ENCODE measurements around the gene CARNS1. TPM values are rescaled to one million over a fixed set of nuclear protein-coding genes. Genes with fewer than 3 reads are reported as not detected.

The CARNS1 gene
- total and polyA plus RNA-seq, 9 of the 15 experiments (the other 6 are each of a cell fraction or from before 2014, with no cell fraction given), result 0.01 to 0.18 (median 0.06) TPM; not detected in 3

- TF ChIP-seq SRSF7 (optimal IDR thresholded peaks at IDR 0.05; ENCODE audit: low read depth, low read length) (no peak), POLR3G (IDR thresholded peaks at IDR 0.05; ENCODE audit: extremely low read depth, insufficient read length, insufficient replicate concordance) (no peak), ZNF311 (CRISPR knock-in tag; IDR thresholded peaks at IDR 0.05) (no peak), POLR2A (conservative IDR thresholded peaks at IDR 0.05) (no peak), ZNF57 (CRISPR knock-in tag; IDR thresholded peaks at IDR 0.05) (no peak), KAT8 (IDR thresholded peaks at IDR 0.05; ENCODE audit: low read depth) (no peak), ATF3 (IDR thresholded peaks at IDR 0.05) (no peak), ATF3 (CRISPR knock-in tag; conservative IDR thresholded peaks at IDR 0.05) (0 out of 2 replicates have a peak, but pooled peaks have one; percentile 6), CREB5 (CRISPR knock-in tag; IDR thresholded peaks at IDR 0.05) (no peak), TCF3 (CRISPR knock-in tag; IDR thresholded peaks at IDR 0.05) (0 out of 2 replicates have a peak, but pooled peaks have one; percentile 10), NR2C1 (IDR thresholded peaks at IDR 0.05) (no peak), NR2C1 (tag; IDR thresholded peaks at IDR 0.05) (no peak), ZBTB17 (CRISPR knock-in tag; IDR thresholded peaks at IDR 0.05) (0 out of 2 replicates have a peak, but pooled peaks have one; percentile 50), MLX (CRISPR knock-in tag; conservative IDR thresholded peaks at IDR 0.05) (no peak), CXXC5 (CRISPR knock-in tag; IDR thresholded peaks at IDR 0.05) (0 out of 2 replicates have a peak, but pooled peaks have one; percentile 4), ATF2 (CRISPR knock-in tag; IDR thresholded peaks at IDR 0.05) (no peak), IRF1 (CRISPR knock-in tag; IDR thresholded peaks at IDR 0.05; ENCODE audit: borderline replicate concordance) (no peak), GABPB1 (CRISPR knock-in tag; IDR thresholded peaks at IDR 0.05) (no peak), JUND (IDR thresholded peaks at IDR 0.05; ENCODE audit: borderline replicate concordance, low read depth, low read length) (peak; percentile 77), JUND (tag; IDR thresholded peaks at IDR 0.05; ENCODE audit: borderline replicate concordance, low read depth, low read length) (peak; percentile 65; the same call in 1 of the 3 replicates), GATA2 (CRISPR knock-in tag; IDR thresholded peaks at IDR 0.05) (peak; percentile 69), HDAC2 (IDR thresholded peaks at IDR 0.05) (no peak), CHD1 (IDR thresholded peaks at IDR 0.05; ENCODE audit: low read length) (no peak)
Measured at GRCh38 chr11:67463186-67463585, 47.7 kb downstream of the CARNS1 start (continued).

Data from K562 (cell line).